Stimulated activated CD8-positive, alpha-beta memory T cell treated with anti-CD3 and anti-CD28 coated beads, Interleukin-7, amount 100 ng/mL, for 4 hours (primary cell): ENCODE results near the gene NOS1AP.
"Not testable (repeated sequence)": the region's sequence is repeated elsewhere in the genome, so short reads cannot be mapped to it uniquely, and the experiment has no call there.

Experiments used
- DNase-seq, 2 donors: peaks; one replicate each; pipeline ENCODE4 v3.0.0-alpha.2; 2020; ENCODE audit warnings: low read depth in 2 of 2

NOS1AP gene

GRCh38 chr1:162192763-162193162 lies 123.3 kb downstream of the NOS1AP start:
- no peak for DNase-seq

GRCh38 chr1:162193221-162193620 lies 123.7 kb downstream of the NOS1AP start:
- DNase-seq, result no peak

- no peak for DNase-seq
Measured at GRCh38 chr1:162193815-162194214, 124.3 kb downstream of the NOS1AP start.

- no peak for DNase-seq
Measured at GRCh38 chr1:162195567-162195966, 126.1 kb downstream of the NOS1AP start.

- DNase-seq, result no peak
Measured at GRCh38 chr1:162196387-162196786, 126.9 kb downstream of the NOS1AP start.

- no peak for DNase-seq
Measured at GRCh38 chr1:162197041-162197531, 127.6 kb downstream of the NOS1AP start.

- DNase-seq, result no peak
Measured at GRCh38 chr1:162197615-162198421, 128.3 kb downstream of the NOS1AP start.

GRCh38 chr1:162200096-162200847 lies 130.8 kb downstream of the NOS1AP start:
- no peak for DNase-seq

- DNase-seq, result not testable (repeated sequence)
Measured at GRCh38 chr1:162201062-162201461, 131.6 kb downstream of the NOS1AP start.

- no peak for DNase-seq
Measured at GRCh38 chr1:162204129-162204822, 134.8 kb downstream of the NOS1AP start.

GRCh38 chr1:162204823-162205155 lies 135.3 kb downstream of the NOS1AP start:
- DNase-seq, result no peak

- DNase-seq, result no peak
Measured at GRCh38 chr1:162206300-162206699, 136.8 kb downstream of the NOS1AP start.

GRCh38 chr1:162206749-162207635 lies 137.5 kb downstream of the NOS1AP start:
- DNase-seq, result no peak

GRCh38 chr1:162207862-162208261 lies 138.4 kb downstream of the NOS1AP start:
- DNase-seq, result no peak

GRCh38 chr1:162210196-162210595 lies 140.7 kb downstream of the NOS1AP start:
- DNase-seq, result no peak

GRCh38 chr1:162212713-162213112 lies 143.2 kb downstream of the NOS1AP start:
- no peak for DNase-seq

- no peak for DNase-seq
Measured at GRCh38 chr1:162213281-162213912, 143.9 kb downstream of the NOS1AP start.

- no peak for DNase-seq
Measured at GRCh38 chr1:162214202-162214601, 144.7 kb downstream of the NOS1AP start.

- no peak for DNase-seq
Measured at GRCh38 chr1:162215902-162216301, 146.4 kb downstream of the NOS1AP start.

GRCh38 chr1:162216604-162217003 lies 147.1 kb downstream of the NOS1AP start:
- no peak for DNase-seq

GRCh38 chr1:162217706-162218105 lies 148.2 kb downstream of the NOS1AP start:
- DNase-seq, result no peak
